Large intestine (tissue), 3 donors: ENCODE data around the gene NELFE. TPM values are rescaled to one million over a fixed set of nuclear protein-coding genes. Genes with fewer than 3 reads are reported as not detected.
"Not testable (repeated sequence)": the region's sequence is repeated elsewhere in the genome, so short reads cannot be mapped to it uniquely, and the experiment has no call there.

Experiments
- DNase-seq, 2 donors: peaks; one replicate each; pipeline versions ENCODE4 v3.0.0 to v3.0.0-alpha.2; 2013
- H3K27ac ChIP-seq: one replicate; pipeline ENCODE4 v1.5.1; 2013; ENCODE audit warnings: low read length
- H3K27me3 ChIP-seq: 2 replicates; pipeline ENCODE4 v1.6.1; 2013; ENCODE audit warnings: low read length; ENCODE audit not compliant: control insufficient read depth, insufficient read depth
- H3K36me3 ChIP-seq: 2 replicates; pipeline ENCODE4 v1.6.1; 2013; ENCODE audit warnings: low read length; ENCODE audit not compliant: control insufficient read depth, insufficient read depth
- H3K4me1 ChIP-seq: one replicate; pipeline ENCODE4 v1.6.1; 2013; ENCODE audit warnings: low read length; ENCODE audit not compliant: control insufficient read depth, insufficient read depth
- H3K4me3 ChIP-seq: one replicate; pipeline ENCODE4 v1.5.1; 2013; ENCODE audit warnings: low read length
- H3K9me3 ChIP-seq: one replicate; pipeline ENCODE4 v1.6.1; 2013; ENCODE audit warnings: mild to moderate bottlenecking, low read depth, low read length, moderate library complexity; ENCODE audit not compliant: control insufficient read depth
- WGBS: methylation state at CpG from one replicate; pipeline ENCODE4 v1.1.5; 2013; ENCODE audit warnings: low lambda C conversion rate; ENCODE audit not compliant: insufficient coverage; 5-methylcytosine and 5-hydroxymethylcytosine counted together
- polyA plus RNA-seq: library from polyadenylated mRNA; unstranded; fragments of 120-200 nt; gene quantifications from one replicate; pipeline ENCODE4 v1.2.1, GENCODE V29; 2013

The NELFE gene
- polyA plus RNA-seq, 1 donor, result 77.7 TPM

GRCh38 chr6:31919624-31920303 lies 39.0 kb downstream of the NELFE start:
- Histone ChIP-seq H3K36me3 (no peaks in the 10 kb centered on the region), H3K9me3 (no peaks in the 10 kb centered on the region), H3K27ac (no peak overlapping the region), H3K4me3 (no peak overlapping the region), H3K4me1 (no peaks in the 10 kb centered on the region), H3K27me3 (no peaks in the 10 kb centered on the region)
- no peak for DNase-seq
- no CpG with 5 or more reads among the region's 6 CpGs for WGBS

GRCh38 chr6:31918069-31918720 lies 40.6 kb downstream of the NELFE start:
- DNase-seq, result no peak
- H3K27me3 ChIP-seq, result no peaks in the 10 kb centered on the region
- no peaks in the 10 kb centered on the region for H3K9me3 ChIP-seq
- no peaks in the 10 kb centered on the region for H3K36me3 ChIP-seq
- no CpG with 5 or more reads among the region's 8 CpGs for WGBS
- no peak overlapping the region for H3K27ac ChIP-seq
- no peak overlapping the region for H3K4me3 ChIP-seq
- no peaks in the 10 kb centered on the region for H3K4me1 ChIP-seq

- no peak for DNase-seq
- no peaks in the 10 kb centered on the region for H3K36me3 ChIP-seq
- H3K4me3 ChIP-seq, result no peak overlapping the region
- no peaks in the 10 kb centered on the region for H3K27me3 ChIP-seq
- H3K9me3 ChIP-seq, result no peaks in the 10 kb centered on the region
- no peaks in the 10 kb centered on the region for H3K4me1 ChIP-seq
- no CpG with 5 or more reads among the region's 6 CpGs for WGBS
- H3K27ac ChIP-seq, result no peak overlapping the region
Observed at GRCh38 chr6:31915756-31916155, 43.0 kb downstream of the NELFE start.

- Histone ChIP-seq H3K4me3 (no peak overlapping the region), H3K9me3 (no peaks in the 10 kb centered on the region), H3K27me3 (no peaks in the 10 kb centered on the region), H3K27ac (no peak overlapping the region), H3K36me3 (no peaks in the 10 kb centered on the region), H3K4me1 (no peaks in the 10 kb centered on the region)
- no peak for DNase-seq
Observed at GRCh38 chr6:31915351-31915750, 43.4 kb downstream of the NELFE start.

- H3K27me3 ChIP-seq, result no peaks in the 10 kb centered on the region
- H3K36me3 ChIP-seq, result no peaks in the 10 kb centered on the region
- no peaks in the 10 kb centered on the region for H3K9me3 ChIP-seq
- no peaks in the 10 kb centered on the region for H3K4me1 ChIP-seq
- no peak for DNase-seq
- H3K4me3 ChIP-seq, result no peak overlapping the region
- no peak overlapping the region for H3K27ac ChIP-seq
- WGBS, result no CpG with 5 or more reads among the region's 11 CpGs
Observed at GRCh38 chr6:31911826-31912585, 46.8 kb downstream of the NELFE start.

GRCh38 chr6:31909298-31909697 lies 49.5 kb downstream of the NELFE start:
- no CpG with 5 or more reads among the region's 7 CpGs for WGBS
- not testable (repeated sequence) for H3K4me1 ChIP-seq, H3K4me3 ChIP-seq, DNase-seq, H3K9me3 ChIP-seq, H3K27me3 ChIP-seq, H3K27ac ChIP-seq, H3K36me3 ChIP-seq

GRCh38 chr6:31908791-31909190 lies 50.0 kb downstream of the NELFE start:
- no peaks in the 10 kb centered on the region for H3K9me3 ChIP-seq
- DNase-seq, result no peak
- no peak overlapping the region for H3K27ac ChIP-seq
- no peaks in the 10 kb centered on the region for H3K36me3 ChIP-seq
- H3K4me3 ChIP-seq, result no peak overlapping the region
- WGBS, result 50% methylated on average over 1 of the region's 4 CpGs
- peaks cover 6% of the 10 kb centered on the region for H3K27me3 ChIP-seq
- no peaks in the 10 kb centered on the region for H3K4me1 ChIP-seq

GRCh38 chr6:31908255-31908654 lies 50.5 kb downstream of the NELFE start:
- DNase-seq, H3K4me1 ChIP-seq, H3K4me3 ChIP-seq, H3K27me3 ChIP-seq, H3K27ac ChIP-seq, H3K36me3 ChIP-seq, H3K9me3 ChIP-seq: not testable (repeated sequence)
- WGBS, result no CpG with 5 or more reads among the region's 5 CpGs

GRCh38 chr6:31907158-31907813 lies 51.5 kb downstream of the NELFE start:
- H3K4me1 ChIP-seq, result peaks cover 5% of the 10 kb centered on the region
- peaks cover 6% of the 10 kb centered on the region for H3K27me3 ChIP-seq
- no peaks in the 10 kb centered on the region for H3K9me3 ChIP-seq
- H3K4me3 ChIP-seq, result no peak overlapping the region
- DNase-seq, result no peak
- no peak overlapping the region for H3K27ac ChIP-seq
- H3K36me3 ChIP-seq, result no peaks in the 10 kb centered on the region
- 100% methylated on average over 1 of the region's 7 CpGs for WGBS

- not testable (repeated sequence) for DNase-seq, H3K27me3 ChIP-seq, H3K27ac ChIP-seq, H3K9me3 ChIP-seq, H3K36me3 ChIP-seq, H3K4me1 ChIP-seq, H3K4me3 ChIP-seq
- WGBS, result no CpG with 5 or more reads among the region's 8 CpGs
Observed at GRCh38 chr6:31906727-31907126, 52.0 kb downstream of the NELFE start.
